22Rv1 (cell line): Measurements from ENCODE around the gene KIF1A.

Experiments
- ZFX ChIP-seq: fragments of 450-650 bp; IDR thresholded peaks from 2 replicates; pipeline ENCODE4 v1.6.1; 2017; ENCODE audit warnings: antibody characterized with exemption, borderline replicate concordance
- TF ChIP-seq, protein P1 (sequence below): fragments of 450-650 bp; IDR thresholded peaks from 2 replicates; pipeline ENCODE4 v1.5.1; 2017; ENCODE audit warnings: mild to moderate bottlenecking

DNA sequence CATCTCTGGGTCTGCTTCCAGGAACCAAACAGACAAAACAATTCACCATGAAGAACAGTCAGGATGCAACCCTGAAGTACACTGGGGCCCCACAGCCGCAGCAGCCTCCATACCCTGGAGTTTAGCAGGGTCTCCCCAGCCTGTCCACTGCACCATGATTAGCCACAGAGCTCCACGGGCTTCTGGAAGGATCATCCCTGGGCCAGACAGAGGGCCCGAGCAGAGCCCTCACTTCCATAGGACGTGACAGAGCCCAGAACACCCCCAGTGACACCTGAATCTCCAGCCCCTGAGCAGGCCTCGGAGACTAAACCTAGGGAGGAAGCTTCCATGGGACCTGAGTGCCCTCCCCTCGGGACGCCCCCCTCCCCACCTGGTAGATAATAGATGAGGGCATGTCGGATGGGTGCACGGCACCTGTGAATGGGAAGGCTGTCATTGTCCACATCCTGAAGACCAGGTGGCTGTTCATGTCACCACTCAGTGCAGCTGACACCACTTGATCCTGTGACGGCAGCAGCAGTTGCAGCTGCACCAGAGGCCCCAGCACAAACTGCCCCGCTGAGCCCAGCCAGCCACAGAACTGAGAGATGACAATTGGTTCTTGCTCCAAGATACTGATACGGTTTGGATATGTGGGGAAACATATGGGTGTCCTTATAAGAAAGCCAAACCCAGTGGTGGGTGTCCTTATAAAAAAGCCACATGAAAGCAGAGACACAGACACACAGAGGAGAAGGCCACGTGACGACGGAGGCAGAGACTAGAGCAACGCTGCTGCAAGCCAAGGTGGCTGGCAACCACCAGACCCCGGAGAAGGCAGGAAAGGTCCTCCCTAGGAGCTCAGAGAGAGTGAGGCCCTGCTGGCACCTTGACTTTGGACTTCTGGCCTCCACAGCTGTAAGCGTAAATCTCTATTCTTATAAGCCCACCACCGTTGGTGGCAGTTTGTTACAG is 23.2 kb downstream of the KIF1A start:
- TF ChIP-seq, protein P1, sequence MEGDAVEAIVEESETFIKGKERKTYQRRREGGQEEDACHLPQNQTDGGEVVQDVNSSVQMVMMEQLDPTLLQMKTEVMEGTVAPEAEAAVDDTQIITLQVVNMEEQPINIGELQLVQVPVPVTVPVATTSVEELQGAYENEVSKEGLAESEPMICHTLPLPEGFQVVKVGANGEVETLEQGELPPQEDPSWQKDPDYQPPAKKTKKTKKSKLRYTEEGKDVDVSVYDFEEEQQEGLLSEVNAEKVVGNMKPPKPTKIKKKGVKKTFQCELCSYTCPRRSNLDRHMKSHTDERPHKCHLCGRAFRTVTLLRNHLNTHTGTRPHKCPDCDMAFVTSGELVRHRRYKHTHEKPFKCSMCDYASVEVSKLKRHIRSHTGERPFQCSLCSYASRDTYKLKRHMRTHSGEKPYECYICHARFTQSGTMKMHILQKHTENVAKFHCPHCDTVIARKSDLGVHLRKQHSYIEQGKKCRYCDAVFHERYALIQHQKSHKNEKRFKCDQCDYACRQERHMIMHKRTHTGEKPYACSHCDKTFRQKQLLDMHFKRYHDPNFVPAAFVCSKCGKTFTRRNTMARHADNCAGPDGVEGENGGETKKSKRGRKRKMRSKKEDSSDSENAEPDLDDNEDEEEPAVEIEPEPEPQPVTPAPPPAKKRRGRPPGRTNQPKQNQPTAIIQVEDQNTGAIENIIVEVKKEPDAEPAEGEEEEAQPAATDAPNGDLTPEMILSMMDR: no peak
- TF ChIP-seq ZFX: no peak
